Measurements from ENCODE around the gene ADAM17.

- TF ChIP-seq CTCF (IDR thresholded peaks at IDR 0.05) (no peak), POLR2A (IDR thresholded peaks at IDR 0.05) (no peak)
These were observed 46.7 kb downstream of the ADAM17 start for GRCh38 chr2:9508931-9509330.
